ENCODE measurements around the gene TSPAN9.

DNA sequence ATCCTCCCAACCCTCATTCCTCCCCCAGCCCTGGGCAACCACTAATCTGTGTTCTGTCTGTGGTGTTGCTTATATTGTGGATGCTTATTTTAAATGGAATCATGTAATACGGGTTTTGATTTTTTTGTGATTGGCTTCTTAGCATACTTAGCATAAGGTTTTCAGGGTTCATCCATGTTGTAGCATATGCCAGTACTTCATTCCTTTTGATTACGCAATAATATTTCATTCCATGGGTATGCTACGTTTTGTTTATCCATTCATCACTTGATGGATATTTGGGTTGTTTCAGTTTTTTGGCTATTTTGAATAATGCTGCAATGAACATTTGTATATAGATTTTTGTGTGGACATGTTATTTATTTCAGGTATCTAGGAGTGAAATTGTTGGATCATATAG, 82.9 kb downstream of the TSPAN9 start:
- no peak for TF ChIP-seq HNRNPLL (IDR thresholded peaks at IDR 0.05; ENCODE audit: low read depth, low read length, poor library complexity, severe bottlenecking)
- no peak for TF ChIP-seq MTF1 (CRISPR knock-in tag; IDR thresholded peaks at IDR 0.05; ENCODE audit: borderline replicate concordance)
- no peak for TF ChIP-seq HEY1 (CRISPR knock-in tag; IDR thresholded peaks at IDR 0.05; ENCODE audit: borderline replicate concordance)

Measured in K562 (cell line).